Activated gamma-delta T cell treated with Interleukin-2 at 50 U/mL for 16 hours (primary cell): Measurements from ENCODE around the gene FOXR2.

Experiments
- DNase-seq: peaks from one replicate; pipeline ENCODE4 v3.0.0-alpha.2; 2020

FOXR2 gene

GRCh38 chrX:55623100-55623499 is at the start of gene FOXR2:
Gene FOXR2, plus strand, starts transcription at chrX:55623400. Its CDS starts 312 bp downstream, at chrX:55623712.
- no peak for DNase-seq

- DNase-seq = no peak
These were observed 44.1 kb upstream of the FOXR2 start for GRCh38 chrX:55579115-55579514.

- no peak for DNase-seq
These were observed 40.8 kb upstream of the FOXR2 start for GRCh38 chrX:55582447-55582846.

- DNase-seq = no peak
These were observed 29.9 kb upstream of the FOXR2 start for GRCh38 chrX:55593296-55593695.

GRCh38 chrX:55593756-55594257 is 29.4 kb upstream of the FOXR2 start:
- no peak for DNase-seq

- DNase-seq = no peak
These were observed 24.9 kb upstream of the FOXR2 start for GRCh38 chrX:55598333-55598732.

- DNase-seq = no peak
These were observed 3.7 kb upstream of the FOXR2 start for GRCh38 chrX:55619547-55619946.

- no peak for DNase-seq
These were observed 1.2 kb downstream of the FOXR2 start for GRCh38 chrX:55624403-55624802.

GRCh38 chrX:55636109-55636508 is 12.9 kb downstream of the FOXR2 start:
- DNase-seq = no peak

GRCh38 chrX:55638933-55639332 is 15.7 kb downstream of the FOXR2 start:
- no peak for DNase-seq

- DNase-seq = no peak
These were observed 17.7 kb downstream of the FOXR2 start for GRCh38 chrX:55640854-55641253.

GRCh38 chrX:55648434-55648833 is 25.2 kb downstream of the FOXR2 start:
- DNase-seq = no peak

GRCh38 chrX:55659931-55660330 is 36.7 kb downstream of the FOXR2 start:
- no peak for DNase-seq

- DNase-seq = no peak
These were observed 40.4 kb downstream of the FOXR2 start for GRCh38 chrX:55663584-55663983.

- DNase-seq = no peak
These were observed 44.9 kb downstream of the FOXR2 start for GRCh38 chrX:55668084-55668483.
